KMS-11 (cell line): ENCODE results near the gene FSTL5.
"Not testable (repeated sequence)": the region's sequence is repeated elsewhere in the genome, so short reads cannot be mapped to it uniquely, and the experiment has no call there.

Experiments used
- H2AFZ ChIP-seq: fragments of 200-600 bp; sonication (generic); 2 replicates; pipeline ENCODE4 v1.6.1; 2016; ENCODE audit warnings: antibody characterized with exemption, mixed run types, low read depth
- H3K27ac ChIP-seq: fragments of 200-600 bp; sonication (generic); 2 replicates; pipeline ENCODE4 v1.6.1; 2016; ENCODE audit warnings: mild to moderate bottlenecking, mixed run types
- H3K27me3 ChIP-seq: fragments of 200-600 bp; sonication (generic); 2 replicates; pipeline ENCODE4 v1.6.1; 2017; ENCODE audit warnings: mild to moderate bottlenecking, low read depth, mixed run types, moderate library complexity; ENCODE audit not compliant: insufficient read depth
- H3K36me3 ChIP-seq: fragments of 200-600 bp; sonication (generic); 2 replicates; pipeline ENCODE4 v1.6.1; 2017; ENCODE audit warnings: mild to moderate bottlenecking, mixed run types; ENCODE audit not compliant: insufficient read depth
- H3K4me1 ChIP-seq: fragments of 200-600 bp; sonication (generic); 2 replicates; pipeline ENCODE4 v1.6.1; 2016; ENCODE audit warnings: mild to moderate bottlenecking, low read depth, mixed run types; ENCODE audit not compliant: poor library complexity, severe bottlenecking
- H3K4me2 ChIP-seq: fragments of 200-600 bp; sonication (generic); 2 replicates; pipeline ENCODE4 v1.7.0; 2016; ENCODE audit warnings: mild to moderate bottlenecking, mixed run types
- H3K4me3 ChIP-seq: fragments of 200-600 bp; sonication (generic); IDR thresholded peaks from 2 replicates; pipeline ENCODE4 v1.6.1; 2017; ENCODE audit warnings: low read depth, low read length, mixed read lengths; ENCODE audit not compliant: insufficient read depth
- H3K79me2 ChIP-seq: fragments of 200-600 bp; sonication (generic); 2 replicates; pipeline ENCODE4 v1.6.1; 2016; ENCODE audit warnings: low read depth, mixed run types; ENCODE audit not compliant: insufficient read depth
- H3K9ac ChIP-seq: fragments of 200-600 bp; sonication (generic); 2 replicates; pipeline ENCODE4 v1.6.1; 2016; ENCODE audit warnings: mild to moderate bottlenecking, mixed run types
- H4K20me1 ChIP-seq: fragments of 200-600 bp; sonication (generic); 2 replicates; pipeline ENCODE4 v1.6.1; 2016; ENCODE audit warnings: mild to moderate bottlenecking, mixed run types; ENCODE audit not compliant: insufficient read depth
- CTCF ChIP-seq: fragments of 200-600 bp; sonication (generic); conservative IDR thresholded peaks from 2 replicates; pipeline ENCODE4 v1.6.1; 2017; ENCODE audit warnings: low read depth, mild to moderate bottlenecking, antibody characterized with exemption, low read length, moderate library complexity, mixed read lengths

Gene FSTL5

GRCh38 chr4:162163892-162164759 is at the start of gene FSTL5:
Gene FSTL5, minus strand, starts transcription at chr4:162164000. Its CDS starts 52,604 bp downstream, at chr4:162111396.
- no peaks in the 10 kb centered on the region; the same call in 1 of the 2 replicates for H3K36me3 ChIP-seq
- H3K4me3 ChIP-seq = no peak within 1 kb of the TSS
- H3K4me2 ChIP-seq = peak within 1 kb of the TSS; percentile 74
- H3K27ac ChIP-seq = no peak within 1 kb of the TSS
- peaks cover 6% of the 10 kb centered on the region for H3K4me1 ChIP-seq
- no peaks in the 10 kb centered on the region for H3K79me2 ChIP-seq
- no peaks in the 10 kb centered on the region for H3K27me3 ChIP-seq
- H2AFZ ChIP-seq = peak within 1 kb of the TSS; percentile 86
- H3K9ac ChIP-seq = no peak within 1 kb of the TSS
- no peak for TF ChIP-seq CTCF
- no peaks in the 10 kb centered on the region for H4K20me1 ChIP-seq

GRCh38 chr4:162209706-162210105 is 45.9 kb upstream of the FSTL5 start:
- no peak overlapping the region for H3K4me2 ChIP-seq
- no peaks in the 10 kb centered on the region for H4K20me1 ChIP-seq
- H3K9ac ChIP-seq = no peak overlapping the region
- H3K4me1 ChIP-seq = peaks cover 7% of the 10 kb centered on the region
- no peaks in the 10 kb centered on the region for H3K36me3 ChIP-seq
- H2AFZ ChIP-seq = no peak overlapping the region
- no peak overlapping the region for H3K4me3 ChIP-seq
- no peak overlapping the region for H3K27ac ChIP-seq
- H3K79me2 ChIP-seq = no peaks in the 10 kb centered on the region
- H3K27me3 ChIP-seq = no peaks in the 10 kb centered on the region
- no peak for TF ChIP-seq CTCF

- not testable (repeated sequence) for H3K79me2 ChIP-seq, H3K9ac ChIP-seq, H3K27me3 ChIP-seq, H3K4me3 ChIP-seq, H4K20me1 ChIP-seq, H2AFZ ChIP-seq, H3K36me3 ChIP-seq, H3K4me2 ChIP-seq, H3K27ac ChIP-seq
- peaks cover 30% of the 10 kb centered on the region for H3K4me1 ChIP-seq
Observed at GRCh38 chr4:162203478-162203877, 39.7 kb upstream of the FSTL5 start.

- H3K36me3 ChIP-seq = no peaks in the 10 kb centered on the region
- peak overlapping the region; percentile 47 for H3K27ac ChIP-seq
- peaks cover 30% of the 10 kb centered on the region for H3K4me1 ChIP-seq
- H3K9ac ChIP-seq = no peak overlapping the region
- no peaks in the 10 kb centered on the region for H3K79me2 ChIP-seq
- H2AFZ ChIP-seq = no peak overlapping the region
- H4K20me1 ChIP-seq = no peaks in the 10 kb centered on the region
- H3K4me3 ChIP-seq = no peak overlapping the region
- peak overlapping the region; percentile 74 for H3K4me2 ChIP-seq
- no peaks in the 10 kb centered on the region for H3K27me3 ChIP-seq
- no peak for TF ChIP-seq CTCF
Observed at GRCh38 chr4:162201673-162202072, 37.9 kb upstream of the FSTL5 start.

- H2AFZ ChIP-seq = no peak overlapping the region
- no peak overlapping the region for H3K4me2 ChIP-seq
- no peaks in the 10 kb centered on the region for H3K27me3 ChIP-seq
- no peak overlapping the region for H3K27ac ChIP-seq
- H3K9ac ChIP-seq = no peak overlapping the region
- H4K20me1 ChIP-seq = no peaks in the 10 kb centered on the region
- no peaks in the 10 kb centered on the region for H3K36me3 ChIP-seq
- H3K79me2 ChIP-seq = no peaks in the 10 kb centered on the region
- no peak for TF ChIP-seq CTCF
- H3K4me1 ChIP-seq = peaks cover 12% of the 10 kb centered on the region
- no peak overlapping the region for H3K4me3 ChIP-seq
Observed at GRCh38 chr4:162170509-162170908, 6.7 kb upstream of the FSTL5 start.
